HEK293T (cell line): ENCODE results near the gene POLR2C.

Source experiments
- CTCF ChIA-PET: fragments of 350-600 bp; formaldehyde crosslinking; extraction: SDS; loops from one replicate; lab custom pipeline; 2021; ENCODE audit warnings: antibody characterized with exemption, inconsistent platforms; lab: Yijun Ruan, JAX
- POLR2A ChIA-PET: fragments of 350-600 bp; formaldehyde crosslinking; extraction: SDS; loops from one replicate; lab custom pipeline; 2020; ENCODE audit warnings: antibody characterized with exemption, inconsistent platforms; lab: Yijun Ruan, JAX
- DNase-seq: peaks from one replicate; pipeline ENCODE4 v3.0.0; 2012; ENCODE audit warnings: mixed read lengths; ENCODE audit errors: extremely low spot score
- ARNT ChIP-seq: fragments of 450-650 bp; IDR thresholded peaks from 2 replicates; pipeline ENCODE4 v1.6.1; 2017; ENCODE audit warnings: mild to moderate bottlenecking
- BHLHE40 ChIP-seq: fragments of 450-650 bp; IDR thresholded peaks from 2 replicates; pipeline ENCODE4 v1.6.1; 2016; ENCODE audit warnings: mild to moderate bottlenecking, moderate library complexity, borderline replicate concordance
- CTBP1 ChIP-seq: fragments of 450-650 bp; IDR thresholded peaks from 2 replicates; pipeline ENCODE4 v1.6.1; 2016; ENCODE audit warnings: borderline replicate concordance
- ELF4 ChIP-seq: fragments of 450-650 bp; IDR thresholded peaks from 2 replicates; pipeline ENCODE4 v1.6.1; 2017; ENCODE audit warnings: antibody characterized with exemption
- FOXA1 ChIP-seq: fragments of 450-650 bp; IDR thresholded peaks from 2 replicates; pipeline ENCODE4 v1.6.1; 2016; ENCODE audit warnings: mild to moderate bottlenecking
- FOXK2 ChIP-seq: fragments of 450-650 bp; IDR thresholded peaks from 2 replicates; pipeline ENCODE4 v1.6.1; 2016; ENCODE audit warnings: mild to moderate bottlenecking
- FOXM1 ChIP-seq: fragments of 450-650 bp; IDR thresholded peaks from 2 replicates; pipeline ENCODE4 v1.6.1; 2017; ENCODE audit warnings: mild to moderate bottlenecking, borderline replicate concordance
- HDGF ChIP-seq: fragments of 450-650 bp; IDR thresholded peaks from 2 replicates; pipeline ENCODE4 v1.6.1; 2017; ENCODE audit warnings: antibody characterized with exemption, borderline replicate concordance
- L3MBTL2 ChIP-seq: fragments of 450-650 bp; conservative IDR thresholded peaks from 2 replicates; pipeline ENCODE4 v1.6.1; 2016; ENCODE audit warnings: mild to moderate bottlenecking
- LEF1 ChIP-seq: fragments of 450-650 bp; IDR thresholded peaks from 2 replicates; pipeline ENCODE4 v1.6.1; 2017; ENCODE audit warnings: mild to moderate bottlenecking, borderline replicate concordance
- NFRKB ChIP-seq: fragments of 450-650 bp; IDR thresholded peaks from 2 replicates; pipeline ENCODE4 v1.6.1; 2016; ENCODE audit warnings: mild to moderate bottlenecking, moderate library complexity
- PKNOX1 ChIP-seq: fragments of 450-650 bp; IDR thresholded peaks from 2 replicates; pipeline ENCODE4 v1.6.1; 2016
- SP1 ChIP-seq: fragments of 450-650 bp; IDR thresholded peaks from 2 replicates; pipeline ENCODE4 v1.6.1; 2017
- SUZ12 ChIP-seq: fragments of 450-650 bp; IDR thresholded peaks from 2 replicates; pipeline ENCODE4 v1.6.1; 2016; ENCODE audit warnings: mild to moderate bottlenecking
- TARDBP ChIP-seq: fragments of 450-650 bp; IDR thresholded peaks from 2 replicates; pipeline ENCODE4 v1.6.1; 2016
- ZNF384 ChIP-seq: fragments of 450-650 bp; IDR thresholded peaks from 2 replicates; pipeline ENCODE4 v1.6.1; 2016

Gene POLR2C

GRCh38 chr16:57514791-57515600 is 52.5 kb downstream of the POLR2C start:
- no peak for DNase-seq
- TF ChIP-seq PKNOX1 = no peak
- TF ChIP-seq ARNT = no peak
- no peak for TF ChIP-seq SP1
- no peak for TF ChIP-seq HDGF
- TF ChIP-seq TARDBP = no peak
- TF ChIP-seq ELF4 = no peak
- TF ChIP-seq FOXK2 = no peak
- no peak for TF ChIP-seq FOXM1
- no peak for TF ChIP-seq LEF1
- TF ChIP-seq BHLHE40 = no peak
- TF ChIP-seq ZNF384 = no peak
- TF ChIP-seq CTBP1 = no peak
- TF ChIP-seq SUZ12 = no peak
- TF ChIP-seq FOXA1 = no peak
- no peak for TF ChIP-seq NFRKB
- TF ChIP-seq L3MBTL2 = no peak
- CTCF ChIA-PET = no interaction called here
- POLR2A ChIA-PET = no interaction called here

- POLR2A ChIA-PET = interaction anchor here (2.4 kb wide), 1 partner anchor 69 kb away, joined by 7 read pairs; the partner anchor contains the start of genes CIAPIN1 and COQ9
- DNase-seq = no peak
- TF ChIP-seq FOXA1 (no peak), HDGF (no peak), L3MBTL2 (no peak), FOXM1 (no peak), LEF1 (no peak), ELF4 (no peak), PKNOX1 (no peak), SP1 (no peak), CTBP1 (no peak), TARDBP (no peak), BHLHE40 (no peak)
- CTCF ChIA-PET = interaction anchor here (0.6 to 2.0 kb wide), 2 partner anchors 34 to 99 kb away, joined by 4 to 5 read pairs; no protein-coding TSS in a partner anchor
Measured at GRCh38 chr16:57516176-57516725, 53.8 kb downstream of the POLR2C start.

GRCh38 chr16:57516773-57517172 is 54.3 kb downstream of the POLR2C start:
- TF ChIP-seq FOXK2 (no peak), BHLHE40 (no peak), ARNT (no peak), FOXA1 (no peak), HDGF (no peak), CTBP1 (no peak), TARDBP (no peak), LEF1 (no peak), SUZ12 (no peak), L3MBTL2 (no peak), ELF4 (no peak), ZNF384 (no peak), PKNOX1 (no peak), FOXM1 (no peak), NFRKB (no peak), SP1 (no peak)
- ChIA-PET CTCF (interaction anchor here (2.0 kb wide), 1 partner anchor 99 kb away, joined by 4 read pairs; no protein-coding TSS in a partner anchor), POLR2A (interaction anchor here (2.1 to 2.4 kb wide), 2 partner anchors 54 to 70 kb away, joined by 7 read pairs; partner anchors contain the start of genes CIAPIN1, COQ9 and POLR2C)

GRCh38 chr16:57517397-57518367 is 55.2 kb downstream of the POLR2C start:
- TF ChIP-seq ARNT = no peak
- no peak for TF ChIP-seq ZNF384
- no peak for TF ChIP-seq L3MBTL2
- no peak for TF ChIP-seq FOXM1
- no peak for TF ChIP-seq CTBP1
- TF ChIP-seq SP1 = no peak
- TF ChIP-seq LEF1 = no peak
- no peak for TF ChIP-seq ELF4
- no peak for TF ChIP-seq SUZ12
- no peak for TF ChIP-seq TARDBP
- no peak for TF ChIP-seq FOXK2
- TF ChIP-seq FOXA1 = no peak
- TF ChIP-seq HDGF = no peak
- no peak for TF ChIP-seq BHLHE40
- TF ChIP-seq NFRKB = no peak
- ChIA-PET POLR2A (interaction anchor here (2.1 to 2.4 kb wide), 2 partner anchors 55 to 71 kb away, joined by 7 read pairs; partner anchors contain the start of genes CIAPIN1, COQ9 and POLR2C), CTCF (interaction anchor here (2.0 kb wide), 1 partner anchor 100 kb away, joined by 4 read pairs; no protein-coding TSS in a partner anchor)
- DNase-seq = no peak

More at GRCh38 chr16:57516773-57517172, 54.3 kb downstream of the POLR2C start:
- DNase-seq = no peak
